GM12878 (cell line): ENCODE measurements around the gene MRM1. TPM values are rescaled to one million over a fixed set of nuclear protein-coding genes. Genes with fewer than 3 reads are reported as not detected.

Source experiments
- ATAC-seq: fragments of 200-7000 bp; cut with Tn5 transposase; 3 replicates; pipeline ENCODE4 v1.9.1; 2020; ENCODE audit warnings: mild to moderate bottlenecking, moderate library complexity
- BruUV-seq: library from RNA; stranded (reverse); fragments of 400-500 nt; replicated peaks from 2 replicates; lab custom pipeline; 2021; lab: Mats Ljungman, UMichigan
- CTCF ChIA-PET: fragments of 300-600 bp; sonication (Branson Sonifier 250); formaldehyde crosslinking; extraction: SDS; loops from one replicate; lab custom pipeline; 2021; ENCODE audit warnings: inconsistent platforms; lab: Yijun Ruan, JAX
- POLR2A ChIA-PET: fragments of 350-600 bp; formaldehyde crosslinking; extraction: SDS; loops from one replicate; lab custom pipeline; 2021; ENCODE audit warnings: inconsistent platforms; lab: Charles Lee
- RAD21 ChIA-PET: fragments of 300-600 bp; sonication (Branson Sonifier 250); formaldehyde crosslinking; loops from one replicate; lab custom pipeline; 2023; ENCODE audit warnings: antibody characterized with exemption; ENCODE audit not compliant: unreplicated experiment; lab: Charles Lee
- SMC1A ChIA-PET: fragments of 300-600 bp; sonication (Branson Sonifier 250); formaldehyde crosslinking; loops from one replicate; lab custom pipeline; 2023; ENCODE audit not compliant: unreplicated experiment, uncharacterized antibody; lab: Charles Lee
- DNase-seq: peaks from one replicate; pipeline ENCODE4 v3.0.0-alpha.2; 2011; ENCODE audit warnings: low read depth, low spot score
- FAIRE-seq: peaks from 3 replicates; lab custom pipeline; 2011; peaks lifted over from hg19 to GRCh38; lab: Jason Lieb, UNC
- H2AFZ ChIP-seq: 2 replicates; pipeline ENCODE4 v1.6.0; 2011; ENCODE audit warnings: low read depth, low read length, control low read depth; ENCODE audit not compliant: control insufficient read depth
- H3K27ac ChIP-seq: 2 replicates; pipeline ENCODE4 v1.5.1; 2011; ENCODE audit warnings: control low read depth; ENCODE audit not compliant: control insufficient read depth, insufficient read depth
- H3K27me3 ChIP-seq, 2 experiments: replicated peaks in 1 of 2; 2 replicates each; pipeline versions ENCODE4 v1.6.0 to v1.6.1; 2011; ENCODE audit warnings: low read length in 1 of 2; ENCODE audit not compliant: control insufficient read depth in 2 of 2, insufficient read depth in 2 of 2
- H3K36me3 ChIP-seq, 2 experiments: 2 replicates each; pipeline ENCODE4 v1.5.1; 2011; ENCODE audit warnings: low read length in 1 of 2; ENCODE audit not compliant: control insufficient read depth in 2 of 2, insufficient read depth in 2 of 2
- H3K4me1 ChIP-seq: 2 replicates; pipeline ENCODE4 v1.6.1; 2011; ENCODE audit warnings: mild to moderate bottlenecking, low read length, moderate library complexity, mixed read lengths; ENCODE audit not compliant: control insufficient read depth, insufficient read depth
- H3K4me2 ChIP-seq: 2 replicates; pipeline ENCODE4 v1.6.0; 2011; ENCODE audit warnings: control low read depth; ENCODE audit not compliant: control insufficient read depth, insufficient read depth
- H3K4me3 ChIP-seq: fragments of 200-600 bp; sonication (generic); 2 replicates; pipeline ENCODE4 v1.5.1; 2016
- H3K79me2 ChIP-seq: 2 replicates; pipeline ENCODE4 v1.6.0; 2011; ENCODE audit warnings: low read length; ENCODE audit not compliant: control insufficient read depth, insufficient read depth
- H3K9ac ChIP-seq: 2 replicates; pipeline ENCODE4 v1.8.0; 2011; ENCODE audit warnings: low read length, control low read depth, mixed read lengths; ENCODE audit not compliant: control insufficient read depth, insufficient read depth
- H3K9me3 ChIP-seq: replicated peaks from 3 replicates; pipeline ENCODE4 v1.5.1; 2011; ENCODE audit warnings: mild to moderate bottlenecking, low read length; ENCODE audit not compliant: control insufficient read depth, insufficient read depth
- H4K20me1 ChIP-seq: 2 replicates; pipeline ENCODE4 v1.6.0; 2011; ENCODE audit not compliant: control insufficient read depth, insufficient read depth
- EZH2 ChIP-seq: IDR thresholded peaks from 2 replicates; pipeline ENCODE4 v1.6.1; 2012; ENCODE audit warnings: low read depth, mild to moderate bottlenecking, control low read depth, inconsistent platforms, low read length, borderline replicate concordance; ENCODE audit not compliant: control insufficient read depth
- NFYB ChIP-seq: IDR thresholded peaks from 2 replicates; pipeline ENCODE4 v1.6.1; 2011; ENCODE audit warnings: low read depth, mild to moderate bottlenecking, low read length, improper control_type of control experiment, moderate library complexity; ENCODE audit not compliant: insufficient read depth
- POLR2AphosphoS2 ChIP-seq: IDR thresholded peaks from 2 replicates; pipeline ENCODE4 v1.6.1; 2011; ENCODE audit warnings: low read depth, mild to moderate bottlenecking, low read length, improper control_type of control experiment, moderate library complexity
- SRF ChIP-seq, 2 experiments: IDR thresholded peaks; 2 replicates each; pipeline ENCODE4 v1.6.1; 2011; ENCODE audit warnings: low read depth in 2 of 2, low read length in 2 of 2, mild to moderate bottlenecking in 1 of 2, moderate library complexity in 1 of 2
- WGBS: methylation state at CpG from one replicate; pipeline ENCODE4 v1.1.6; 2016; ENCODE audit warnings: low lambda C conversion rate; ENCODE audit not compliant: insufficient replicate concordance, insufficient coverage; ENCODE audit errors: missing lambda C conversion rate; 5-methylcytosine and 5-hydroxymethylcytosine counted together
- in situ Hi-C: fragments of 300-500 bp; cut with MboI; formaldehyde crosslinking; loops from 9 replicates; pipeline ENCODE4 v1.14.3; 2018; ENCODE audit warnings: mixed read lengths
- intact Hi-C: fragments of 100-400 bp; cut with micrococcal nuclease; formaldehyde crosslinking; loops from one replicate; pipeline ENCODE4 v1.14.2; 2022; ENCODE audit not compliant: unreplicated experiment
- polyA plus RNA-seq, 11 experiments: library from polyadenylated mRNA; depleted of rRNA in 4 of 11; unstranded in 6 of 11; stranded (reverse) in 5 of 11; fragments of >200 nt; fragmentation: Nextera tagmentation in 4 of 11; fragmentation: Illumina TruSeq in 1 of 11; extraction: Ambion mirVana in 4 of 11; extraction: Trizol in 1 of 11; gene quantifications; 1 replicate in 1 of 11; 2 replicates in 10 of 11; pipeline versions ENCODE4 v1.2.1 to v1.2.3, GENCODE V29; 2011 to 2016; ENCODE audit warnings: inconsistent platforms in 2 of 11, missing spikeins in 2 of 11, low read depth in 1 of 11
- total RNA-seq, 4 experiments: library from RNA; depleted of rRNA in 3 of 4; stranded (reverse); fragments of >200 nt in 3 of 4; fragmentation: Illumina TruSeq in 1 of 4; extraction: Trizol in 1 of 4; gene quantifications; 2 replicates each; pipeline versions ENCODE4 v1.2.1 to v1.2.3, GENCODE V29; 2013 to 2021
- TF ChIP-seq, protein P1 (sequence below): fragments of 450-650 bp; IDR thresholded peaks from 2 replicates; pipeline ENCODE4 v1.6.1; 2016; ENCODE audit warnings: mild to moderate bottlenecking
- TF ChIP-seq, protein P2 (sequence below): fragments of 450-650 bp; IDR thresholded peaks from 2 replicates; pipeline ENCODE4 v1.6.1; 2018; ENCODE audit warnings: mild to moderate bottlenecking, low read depth, moderate library complexity; ENCODE audit not compliant: partially characterized antibody
- TF ChIP-seq, protein P3 (sequence below): fragments of 450-650 bp; formaldehyde crosslinking; IDR thresholded peaks from 2 replicates; pipeline ENCODE4 v1.4.0; 2022; ENCODE audit warnings: mild to moderate bottlenecking, moderate library complexity

MRM1 gene
- total and polyA plus RNA-seq, 10 of the 15 experiments (the other 5 are each of a cell fraction or from before 2014, with no cell fraction given), result 0.23 to 16.9 (median 13.2) TPM

DNA sequence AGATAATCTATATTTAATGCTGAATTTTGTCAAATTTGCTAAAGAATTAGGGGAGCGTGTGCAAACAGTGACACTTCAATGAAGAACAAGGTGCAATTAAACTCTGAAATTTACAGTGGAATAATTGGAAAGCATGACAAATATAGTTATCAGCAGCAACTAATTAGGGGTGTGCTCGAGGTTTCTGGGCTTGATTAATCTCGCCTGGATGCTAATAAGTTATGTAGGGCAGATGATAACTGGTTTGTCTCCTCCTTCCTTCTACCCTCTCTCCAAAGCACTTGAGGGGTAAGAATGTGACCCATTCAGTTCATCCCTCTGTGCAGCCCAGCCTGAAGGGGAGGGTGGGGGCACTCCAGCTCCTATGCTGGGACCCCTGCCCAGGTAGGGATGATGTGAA is 21.9 kb downstream of the MRM1 start:
- TF ChIP-seq, protein P1, sequence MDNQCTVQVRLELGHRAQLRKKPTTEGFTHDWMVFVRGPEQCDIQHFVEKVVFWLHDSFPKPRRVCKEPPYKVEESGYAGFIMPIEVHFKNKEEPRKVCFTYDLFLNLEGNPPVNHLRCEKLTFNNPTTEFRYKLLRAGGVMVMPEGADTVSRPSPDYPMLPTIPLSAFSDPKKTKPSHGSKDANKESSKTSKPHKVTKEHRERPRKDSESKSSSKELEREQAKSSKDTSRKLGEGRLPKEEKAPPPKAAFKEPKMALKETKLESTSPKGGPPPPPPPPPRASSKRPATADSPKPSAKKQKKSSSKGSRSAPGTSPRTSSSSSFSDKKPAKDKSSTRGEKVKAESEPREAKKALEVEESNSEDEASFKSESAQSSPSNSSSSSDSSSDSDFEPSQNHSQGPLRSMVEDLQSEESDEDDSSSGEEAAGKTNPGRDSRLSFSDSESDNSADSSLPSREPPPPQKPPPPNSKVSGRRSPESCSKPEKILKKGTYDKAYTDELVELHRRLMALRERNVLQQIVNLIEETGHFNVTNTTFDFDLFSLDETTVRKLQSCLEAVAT, result peak; percentile 88
- TF ChIP-seq NFYB (no peak), SRF (IDR thresholded peaks at IDR 0.05; ENCODE audit: low read depth in 2 of 2, low read length in 2 of 2) (peak in 1 of 2 experiments; percentile 50; a peak in 1 of 4 replicates)
- Histone ChIP-seq H3K9ac (no peak overlapping the region), H3K79me2 (no peaks in the 10 kb centered on the region), H3K4me2 (no peak overlapping the region), H4K20me1 (no peaks in the 10 kb centered on the region), H3K4me3 (no peak overlapping the region), H3K4me1 (no peaks in the 10 kb centered on the region), H3K27ac (no peak overlapping the region), H3K36me3 (no peaks in the 10 kb centered on the region), H2AFZ (no peak overlapping the region), H3K9me3 (no peaks in the 10 kb centered on the region), H3K27me3 (no peaks in the 10 kb centered on the region)
- SMC1A ChIA-PET, result no interaction called here
- intact Hi-C loops (loop anchor here (10.0 kb wide), 1 partner anchor 82 kb away; no protein-coding TSS in a partner anchor), in situ Hi-C loops (loop anchor here (25.0 kb wide), 2 partner anchors 439 to 614 kb away; no protein-coding TSS in a partner anchor)
- FAIRE-seq (no peak), ATAC-seq (no peak), DNase-seq (no peak)
- RAD21 ChIA-PET, result no interaction called here
- WGBS, result 53% methylated on average over 3 of the region's 3 CpGs
- CTCF ChIA-PET, result interaction anchor here (1.2 to 1.4 kb wide), 2 partner anchors 510 to 617 kb away, joined by 3 to 4 read pairs; no protein-coding TSS in a partner anchor
- POLR2A ChIA-PET, result interaction anchor here (0.9 kb wide), 1 partner anchor 21 kb away, joined by 3 read pairs; no protein-coding TSS in a partner anchor
- BruUV-seq, result no TSS peak

DNA sequence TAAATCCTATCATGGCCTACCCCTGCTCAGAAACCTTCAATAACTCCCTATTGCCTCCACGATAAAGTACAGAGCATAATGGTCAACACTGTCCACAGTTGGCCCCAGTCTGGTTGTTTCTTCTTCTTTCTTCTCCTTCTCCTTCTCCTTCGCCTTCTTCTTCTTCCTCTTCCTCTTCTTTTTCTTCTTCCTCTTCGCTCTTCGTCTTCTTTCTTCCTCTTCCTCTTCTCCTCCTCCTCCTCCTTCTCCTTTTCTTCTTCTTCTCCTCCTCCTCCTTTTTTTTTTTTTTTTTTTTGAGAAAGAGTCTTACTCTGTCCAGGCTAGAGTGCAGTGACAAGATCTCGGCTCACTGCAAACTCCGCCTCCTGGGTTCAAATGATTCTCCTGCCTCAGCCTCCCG is 23.8 kb downstream of the MRM1 start:
- no peaks in the 10 kb centered on the region for H4K20me1 ChIP-seq
- H3K4me1 ChIP-seq, result no peaks in the 10 kb centered on the region
- TF ChIP-seq, protein P2, sequence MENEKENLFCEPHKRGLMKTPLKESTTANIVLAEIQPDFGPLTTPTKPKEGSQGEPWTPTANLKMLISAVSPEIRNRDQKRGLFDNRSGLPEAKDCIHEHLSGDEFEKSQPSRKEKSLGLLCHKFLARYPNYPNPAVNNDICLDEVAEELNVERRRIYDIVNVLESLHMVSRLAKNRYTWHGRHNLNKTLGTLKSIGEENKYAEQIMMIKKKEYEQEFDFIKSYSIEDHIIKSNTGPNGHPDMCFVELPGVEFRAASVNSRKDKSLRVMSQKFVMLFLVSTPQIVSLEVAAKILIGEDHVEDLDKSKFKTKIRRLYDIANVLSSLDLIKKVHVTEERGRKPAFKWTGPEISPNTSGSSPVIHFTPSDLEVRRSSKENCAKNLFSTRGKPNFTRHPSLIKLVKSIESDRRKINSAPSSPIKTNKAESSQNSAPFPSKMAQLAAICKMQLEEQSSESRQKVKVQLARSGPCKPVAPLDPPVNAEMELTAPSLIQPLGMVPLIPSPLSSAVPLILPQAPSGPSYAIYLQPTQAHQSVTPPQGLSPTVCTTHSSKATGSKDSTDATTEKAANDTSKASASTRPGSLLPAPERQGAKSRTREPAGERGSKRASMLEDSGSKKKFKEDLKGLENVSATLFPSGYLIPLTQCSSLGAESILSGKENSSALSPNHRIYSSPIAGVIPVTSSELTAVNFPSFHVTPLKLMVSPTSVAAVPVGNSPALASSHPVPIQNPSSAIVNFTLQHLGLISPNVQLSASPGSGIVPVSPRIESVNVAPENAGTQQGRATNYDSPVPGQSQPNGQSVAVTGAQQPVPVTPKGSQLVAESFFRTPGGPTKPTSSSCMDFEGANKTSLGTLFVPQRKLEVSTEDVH, result no peak
- TF ChIP-seq EZH2, result no peak
- TF ChIP-seq POLR2AphosphoS2, result no peak
- TF ChIP-seq, protein P3, sequence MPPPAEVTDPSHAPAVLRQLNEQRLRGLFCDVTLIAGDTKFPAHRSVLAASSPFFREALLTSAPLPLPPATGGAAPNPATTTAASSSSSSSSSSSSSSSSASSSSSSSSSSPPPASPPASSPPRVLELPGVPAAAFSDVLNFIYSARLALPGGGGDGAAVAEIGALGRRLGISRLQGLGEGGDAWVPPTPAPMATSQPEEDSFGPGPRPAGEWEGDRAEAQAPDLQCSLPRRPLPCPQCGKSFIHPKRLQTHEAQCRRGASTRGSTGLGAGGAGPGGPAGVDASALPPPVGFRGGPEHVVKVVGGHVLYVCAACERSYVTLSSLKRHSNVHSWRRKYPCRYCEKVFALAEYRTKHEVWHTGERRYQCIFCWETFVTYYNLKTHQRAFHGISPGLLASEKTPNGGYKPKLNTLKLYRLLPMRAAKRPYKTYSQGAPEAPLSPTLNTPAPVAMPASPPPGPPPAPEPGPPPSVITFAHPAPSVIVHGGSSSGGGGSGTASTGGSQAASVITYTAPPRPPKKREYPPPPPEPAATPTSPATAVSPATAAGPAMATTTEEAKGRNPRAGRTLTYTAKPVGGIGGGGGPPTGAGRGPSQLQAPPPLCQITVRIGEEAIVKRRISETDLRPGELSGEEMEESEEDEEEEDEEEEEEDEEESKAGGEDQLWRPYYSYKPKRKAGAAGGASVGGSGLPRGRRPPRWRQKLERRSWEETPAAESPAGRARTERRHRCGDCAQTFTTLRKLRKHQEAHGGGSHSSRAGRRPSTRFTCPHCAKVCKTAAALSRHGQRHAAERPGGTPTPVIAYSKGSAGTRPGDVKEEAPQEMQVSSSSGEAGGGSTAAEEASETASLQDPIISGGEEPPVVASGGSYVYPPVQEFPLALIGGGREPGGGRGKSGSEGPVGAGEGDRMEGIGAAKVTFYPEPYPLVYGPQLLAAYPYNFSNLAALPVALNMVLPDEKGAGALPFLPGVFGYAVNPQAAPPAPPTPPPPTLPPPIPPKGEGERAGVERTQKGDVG (CRISPR knock-in tag), result no peak
- TF ChIP-seq, all 136 proteins: peak for 0
- Histone ChIP-seq H2AFZ (no peak overlapping the region), H3K36me3 (no peaks in the 10 kb centered on the region), H3K79me2 (no peaks in the 10 kb centered on the region), H3K4me2 (no peak overlapping the region), H3K27ac (no peak overlapping the region), H3K9ac (no peak overlapping the region), H3K4me3 (no peak overlapping the region), H3K27me3 (no peaks in the 10 kb centered on the region), H3K9me3 (no peaks in the 10 kb centered on the region)
- in situ Hi-C loops (loop anchor here (5.0 to 25.0 kb wide), 3 partner anchors 52 to 1187 kb away; no protein-coding TSS in a partner anchor), intact Hi-C loops (loop anchor here (5.0 to 10.0 kb wide), 4 partner anchors 80 to 747 kb away; no protein-coding TSS in a partner anchor)
- no peak for ATAC-seq
- ChIA-PET SMC1A (interaction anchor here (1.3 to 4.4 kb wide), 3 partner anchors 23 to 748 kb away, joined by 4 to 23 read pairs (median 7); partner anchors contain the start of gene MRM1), CTCF (interaction anchor here (0.6 to 9.3 kb wide), 14 partner anchors 8 to 765 kb away, joined by 3 to 91 read pairs (median 4); partner anchors contain the start of gene MRM1), POLR2A (no interaction called here), RAD21 (interaction anchor here (1.2 to 1.6 kb wide), 3 partner anchors 8 to 748 kb away, joined by 3 to 8 read pairs (median 6); no protein-coding TSS in a partner anchor)
- 43% methylated on average over 7 of the region's 7 CpGs for WGBS
- BruUV-seq, result no TSS peak
- DNase-seq, result no peak
- no peak for FAIRE-seq
